GM18909 (cell line): Measurements from ENCODE around the gene GRIK3.
"Not testable (repeated sequence)": the region's sequence is repeated elsewhere in the genome, so short reads cannot be mapped to it uniquely, and the experiment has no call there.

Source experiments
- ATAC-seq: cut with Tn5 transposase; IDR thresholded peaks from one replicate; pipeline ENCODE4 v1.9.1; 2021; ENCODE audit warnings: mild to moderate bottlenecking; ENCODE audit not compliant: unreplicated experiment, poor library complexity

GRIK3 gene

GRCh38 chr1:37034121-37035013 lies at the start of gene GRIK3:
TSS of gene GRIK3 (minus strand) at chr1:37034515. CDS start at chr1:37034108, 407 bp downstream.
- no peak for ATAC-seq

GRCh38 chr1:37084013-37084412 lies 49.7 kb upstream of the GRIK3 start:
- ATAC-seq = no peak

- ATAC-seq = no peak
Observed at GRCh38 chr1:37083603-37084002, 49.3 kb upstream of the GRIK3 start.

GRCh38 chr1:37080296-37080986 lies 46.1 kb upstream of the GRIK3 start:
- not testable (repeated sequence) for ATAC-seq

- ATAC-seq = no peak
Observed at GRCh38 chr1:37078866-37079265, 44.6 kb upstream of the GRIK3 start.

GRCh38 chr1:37076168-37076567 lies 41.9 kb upstream of the GRIK3 start:
- no peak for ATAC-seq

GRCh38 chr1:37073854-37074379 lies 39.6 kb upstream of the GRIK3 start:
- ATAC-seq = no peak

- no peak for ATAC-seq
Observed at GRCh38 chr1:37073152-37073853, 39.0 kb upstream of the GRIK3 start.

- no peak for ATAC-seq
Observed at GRCh38 chr1:37071829-37072228, 37.5 kb upstream of the GRIK3 start.

GRCh38 chr1:37070126-37070525 lies 35.8 kb upstream of the GRIK3 start:
- ATAC-seq = no peak

- no peak for ATAC-seq
Observed at GRCh38 chr1:37069406-37069805, 35.1 kb upstream of the GRIK3 start.

GRCh38 chr1:37068897-37069296 lies 34.6 kb upstream of the GRIK3 start:
- ATAC-seq = no peak

- ATAC-seq = no peak
Observed at GRCh38 chr1:37068260-37068659, 33.9 kb upstream of the GRIK3 start.

GRCh38 chr1:37064039-37064438 lies 29.7 kb upstream of the GRIK3 start:
- no peak for ATAC-seq

- no peak for ATAC-seq
Observed at GRCh38 chr1:37059346-37059745, 25.0 kb upstream of the GRIK3 start.

- no peak for ATAC-seq
Observed at GRCh38 chr1:37058424-37058988, 24.2 kb upstream of the GRIK3 start.

GRCh38 chr1:37056325-37056724 lies 22.0 kb upstream of the GRIK3 start:
- ATAC-seq = no peak

- no peak for ATAC-seq
Observed at GRCh38 chr1:37055631-37056030, 21.3 kb upstream of the GRIK3 start.

- no peak for ATAC-seq
Observed at GRCh38 chr1:37053173-37053572, 18.9 kb upstream of the GRIK3 start.

GRCh38 chr1:37052120-37052519 lies 17.8 kb upstream of the GRIK3 start:
- ATAC-seq = no peak
